ENCODE data around the gene MMS19. TPM values are rescaled to one million over a fixed set of nuclear protein-coding genes. Genes with fewer than 3 reads are reported as not detected.
A peak's percentile ranks its signal among the peaks of the same experiment; 100 is the strongest.

Gene MMS19
- total RNA-seq, 1 experiment from 2014 or later: 83.3 TPM

DNA sequence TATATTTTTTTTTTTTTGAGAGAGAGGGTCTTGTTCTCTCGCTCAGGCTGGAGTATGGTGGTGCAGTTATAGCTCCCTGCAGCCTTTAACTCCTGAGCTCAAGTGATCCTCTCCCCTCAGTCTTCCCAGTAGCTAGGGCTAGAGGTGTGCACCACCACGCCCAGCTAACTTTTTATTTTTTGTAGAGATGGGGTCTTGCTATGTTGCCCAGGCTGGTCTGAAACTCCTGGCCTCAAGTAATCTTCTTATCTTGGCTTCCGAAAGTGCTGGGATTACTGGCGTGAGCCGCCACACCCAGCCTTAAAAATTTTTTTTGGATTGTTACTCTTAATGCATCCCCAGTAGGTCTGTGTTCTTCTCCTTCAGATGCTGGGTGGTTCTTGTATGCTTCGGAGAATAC is 4.7 kb upstream of the MMS19 start:
- H3K36me3 ChIP-seq (ENCODE audit: control insufficient read depth, insufficient read depth, low read length): no peaks in the 10 kb centered on the region; the same call in 1 of the 2 replicates
- no peaks in the 10 kb centered on the region for H3K27me3 ChIP-seq (ENCODE audit: control insufficient read depth, insufficient read depth, low read length)
- H3K4me1 ChIP-seq (ENCODE audit: control insufficient read depth, insufficient read depth, low read length): peaks cover 22% of the 10 kb centered on the region
- no peak for DNase-seq (ENCODE audit: low read depth, low spot score)
- CTCF ChIA-PET: no interaction called here
- BruUV-seq (replicated peaks): no TSS peak
- in situ Hi-C loops (cut with HindIII; ENCODE audit: low pct_unique_long_range_greater_than_20kb, low sequenced_read_pairs) (no loop called here), intact Hi-C loops (cut with micrococcal nuclease; ENCODE audit: unreplicated experiment) (no loop called here)
- H3K4me3 ChIP-seq (ENCODE audit: low read depth in 2 of 2, low read length in 2 of 2): no peak overlapping the region
- H3K9me3 ChIP-seq (ENCODE audit: control insufficient read depth, insufficient read depth, low read depth, low read length): no peaks in the 10 kb centered on the region
- H3K27ac ChIP-seq (ENCODE audit: low read length): no peak overlapping the region
- no peak for ATAC-seq
- TF ChIP-seq POLR2AphosphoS5 (IDR thresholded peaks at IDR 0.05; ENCODE audit: low read depth, low read length) (no peak), TCF7L2 (IDR thresholded peaks at IDR 0.05; ENCODE audit: low read depth, low read length) (no peak), SIN3A (IDR thresholded peaks at IDR 0.05; ENCODE audit: borderline replicate concordance, insufficient read depth, low read depth, low read length) (no peak), CTCF (IDR thresholded peaks at IDR 0.05) (no peak)
- TF ChIP-seq, protein P1, sequence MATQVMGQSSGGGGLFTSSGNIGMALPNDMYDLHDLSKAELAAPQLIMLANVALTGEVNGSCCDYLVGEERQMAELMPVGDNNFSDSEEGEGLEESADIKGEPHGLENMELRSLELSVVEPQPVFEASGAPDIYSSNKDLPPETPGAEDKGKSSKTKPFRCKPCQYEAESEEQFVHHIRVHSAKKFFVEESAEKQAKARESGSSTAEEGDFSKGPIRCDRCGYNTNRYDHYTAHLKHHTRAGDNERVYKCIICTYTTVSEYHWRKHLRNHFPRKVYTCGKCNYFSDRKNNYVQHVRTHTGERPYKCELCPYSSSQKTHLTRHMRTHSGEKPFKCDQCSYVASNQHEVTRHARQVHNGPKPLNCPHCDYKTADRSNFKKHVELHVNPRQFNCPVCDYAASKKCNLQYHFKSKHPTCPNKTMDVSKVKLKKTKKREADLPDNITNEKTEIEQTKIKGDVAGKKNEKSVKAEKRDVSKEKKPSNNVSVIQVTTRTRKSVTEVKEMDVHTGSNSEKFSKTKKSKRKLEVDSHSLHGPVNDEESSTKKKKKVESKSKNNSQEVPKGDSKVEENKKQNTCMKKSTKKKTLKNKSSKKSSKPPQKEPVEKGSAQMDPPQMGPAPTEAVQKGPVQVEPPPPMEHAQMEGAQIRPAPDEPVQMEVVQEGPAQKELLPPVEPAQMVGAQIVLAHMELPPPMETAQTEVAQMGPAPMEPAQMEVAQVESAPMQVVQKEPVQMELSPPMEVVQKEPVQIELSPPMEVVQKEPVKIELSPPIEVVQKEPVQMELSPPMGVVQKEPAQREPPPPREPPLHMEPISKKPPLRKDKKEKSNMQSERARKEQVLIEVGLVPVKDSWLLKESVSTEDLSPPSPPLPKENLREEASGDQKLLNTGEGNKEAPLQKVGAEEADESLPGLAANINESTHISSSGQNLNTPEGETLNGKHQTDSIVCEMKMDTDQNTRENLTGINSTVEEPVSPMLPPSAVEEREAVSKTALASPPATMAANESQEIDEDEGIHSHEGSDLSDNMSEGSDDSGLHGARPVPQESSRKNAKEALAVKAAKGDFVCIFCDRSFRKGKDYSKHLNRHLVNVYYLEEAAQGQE (IDR thresholded peaks at IDR 0.05; ENCODE audit: insufficient read depth in 1 of 2, low read depth in 2 of 2, low read length in 1 of 2): no peak
- POLR2A ChIA-PET: no interaction called here

DNA sequence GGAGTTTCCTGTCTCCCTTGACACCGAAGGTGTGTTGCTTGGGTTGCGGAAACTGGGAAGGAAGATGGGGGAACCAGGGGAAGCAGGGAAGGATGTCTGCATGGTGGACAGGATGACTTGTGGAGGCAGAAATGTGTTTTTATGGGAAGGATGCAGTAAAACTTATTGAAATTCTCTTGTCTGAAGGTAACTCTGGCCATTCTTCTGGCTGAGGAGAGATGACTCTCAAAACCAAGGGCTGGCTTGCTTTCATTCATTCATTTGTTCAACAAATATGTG is 2.0 kb upstream of the MMS19 start:
- no TSS peak for BruUV-seq (replicated peaks)
- Histone ChIP-seq H3K4me3 (ENCODE audit: low read depth in 2 of 2, low read length in 2 of 2) (peak overlapping the region; percentile 93 to 99), H3K27me3 (ENCODE audit: control insufficient read depth, insufficient read depth, low read length) (no peaks in the 10 kb centered on the region), H3K9me3 (ENCODE audit: control insufficient read depth, insufficient read depth, low read depth, low read length) (no peaks in the 10 kb centered on the region), H3K36me3 (ENCODE audit: control insufficient read depth, insufficient read depth, low read length) (no peaks in the 10 kb centered on the region; the same call in 1 of the 2 replicates), H3K27ac (ENCODE audit: low read length) (peak overlapping the region; percentile 72), H3K4me1 (ENCODE audit: control insufficient read depth, insufficient read depth, low read length) (peaks cover 32% of the 10 kb centered on the region)
- ChIA-PET POLR2A (no interaction called here), CTCF (interaction anchor here (1.5 kb wide), 1 partner anchor 33 kb away, joined by 4 read pairs; no protein-coding TSS in a partner anchor)
- TF ChIP-seq, protein P1 (IDR thresholded peaks at IDR 0.05; ENCODE audit: insufficient read depth in 1 of 2, low read depth in 2 of 2, low read length in 1 of 2): no peak
- TF ChIP-seq POLR2AphosphoS5 (IDR thresholded peaks at IDR 0.05; ENCODE audit: low read depth, low read length): no peak
- no peak for TF ChIP-seq TCF7L2 (IDR thresholded peaks at IDR 0.05; ENCODE audit: low read depth, low read length)
- no peak for TF ChIP-seq SIN3A (IDR thresholded peaks at IDR 0.05; ENCODE audit: borderline replicate concordance, insufficient read depth, low read depth, low read length)
- no peak for TF ChIP-seq CTCF (IDR thresholded peaks at IDR 0.05)
- intact Hi-C loops (cut with micrococcal nuclease; ENCODE audit: unreplicated experiment) (no loop called here), in situ Hi-C loops (cut with HindIII; ENCODE audit: low pct_unique_long_range_greater_than_20kb, low sequenced_read_pairs) (no loop called here)
- DNase-seq (ENCODE audit: low read depth, low spot score): no peak
- no peak for ATAC-seq

Measured in Panc1 (cell line).